GM21576 (cell line): ENCODE measurements around the gene EEFSEC.

Experiments used
- ATAC-seq: cut with Tn5 transposase; IDR thresholded peaks from one replicate; pipeline ENCODE4 v1.9.1; 2021; ENCODE audit warnings: mild to moderate bottlenecking, moderate library complexity; ENCODE audit not compliant: unreplicated experiment

EEFSEC gene

GRCh38 chr3:128407247-128407646, 254.0 kb downstream of the EEFSEC start:
- ATAC-seq, result no peak

DNA sequence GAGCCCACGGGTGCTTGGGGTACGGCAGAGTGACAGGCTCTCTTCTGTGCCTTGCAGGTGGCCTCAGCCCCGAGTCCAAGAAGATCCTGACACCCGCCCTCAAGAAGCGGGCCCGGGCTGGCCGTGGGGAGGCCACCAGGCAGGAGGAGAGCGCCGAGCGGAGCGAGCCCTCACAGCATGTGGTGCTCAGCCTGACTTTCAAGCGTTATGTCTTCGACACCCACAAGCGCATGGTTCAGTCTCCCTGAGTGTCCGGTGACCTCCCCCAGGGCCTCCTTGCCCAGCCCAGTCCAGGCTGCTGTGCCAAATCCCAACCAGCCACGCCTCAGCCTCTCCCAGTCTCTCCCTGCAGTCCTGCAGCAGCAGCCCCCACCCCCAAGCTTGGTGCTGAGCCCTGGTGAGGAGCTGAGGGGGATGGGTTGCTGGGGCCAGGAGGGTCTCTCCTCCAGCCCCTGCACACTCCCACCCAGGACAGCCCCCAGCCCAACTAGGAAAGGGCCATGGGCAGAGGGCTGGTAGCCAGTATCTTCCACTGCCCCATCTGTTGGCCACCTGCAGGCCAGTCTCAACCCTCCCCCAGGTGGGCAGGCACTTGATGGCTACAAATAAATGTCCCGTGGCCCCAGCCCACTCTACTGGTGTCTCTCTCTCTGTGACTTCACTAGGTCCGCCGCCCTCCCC, 254.9 kb downstream of the EEFSEC start:
- no peak for ATAC-seq

- no peak for ATAC-seq
These were observed 255.7 kb downstream of the EEFSEC start for GRCh38 chr3:128408693-128409623.

DNA sequence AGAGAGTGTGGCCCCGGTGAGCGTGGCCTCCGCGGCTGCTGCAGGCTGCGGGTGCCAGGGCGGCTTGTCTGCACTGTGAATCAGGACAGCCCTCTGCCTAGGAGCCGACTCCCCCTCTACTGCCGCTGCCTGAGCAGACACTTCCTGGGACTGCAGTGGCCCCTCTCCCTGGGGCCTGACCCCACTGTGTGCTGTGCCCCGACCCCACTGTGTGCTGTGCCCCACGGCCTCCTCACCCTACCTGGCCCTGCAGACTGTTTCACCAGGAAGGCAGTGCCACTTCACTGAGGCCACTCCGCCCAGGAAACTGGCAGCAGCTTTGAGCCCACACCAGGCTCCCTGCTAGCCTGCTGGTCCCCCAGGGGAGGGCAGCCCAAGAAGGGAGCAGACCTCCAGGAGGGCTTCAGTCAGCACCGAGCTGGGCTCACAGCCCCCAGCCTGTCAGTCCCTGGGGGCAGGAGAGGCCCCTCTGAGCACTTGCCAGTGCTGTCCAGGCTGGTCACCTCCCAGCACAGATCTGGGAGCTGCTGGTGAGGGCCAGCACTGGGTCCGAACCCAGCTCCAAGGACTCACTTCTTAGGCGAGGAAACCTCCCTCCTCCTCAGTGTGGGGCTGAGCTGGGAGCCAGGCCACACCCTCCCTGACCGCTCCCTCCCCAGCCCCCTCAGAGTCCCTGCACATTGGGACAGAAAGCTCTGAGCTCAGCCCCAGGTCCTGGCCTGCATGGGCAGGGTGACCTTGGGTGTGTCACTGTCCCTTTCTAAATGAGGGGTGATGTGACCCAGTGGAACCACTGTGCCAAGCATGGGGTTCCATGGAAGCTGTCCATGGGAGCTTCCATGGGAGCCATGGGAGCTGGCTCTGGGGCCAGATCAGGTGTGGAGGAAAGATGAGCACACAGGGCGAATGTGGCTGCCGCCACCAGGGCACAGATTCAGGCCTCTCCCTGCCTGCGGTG, 256.6 kb downstream of the EEFSEC start:
- ATAC-seq, result no peak

GRCh38 chr3:128410669-128411573, 257.6 kb downstream of the EEFSEC start:
- ATAC-seq, result no peak

- no peak for ATAC-seq
These were observed 258.3 kb downstream of the EEFSEC start for GRCh38 chr3:128411574-128412064.

- ATAC-seq, result no peak
These were observed 259.1 kb downstream of the EEFSEC start for GRCh38 chr3:128412180-128413002.

- no peak for ATAC-seq
These were observed 259.7 kb downstream of the EEFSEC start for GRCh38 chr3:128413003-128413370.

- ATAC-seq, result no peak
These were observed 260.3 kb downstream of the EEFSEC start for GRCh38 chr3:128413413-128414205.

DNA sequence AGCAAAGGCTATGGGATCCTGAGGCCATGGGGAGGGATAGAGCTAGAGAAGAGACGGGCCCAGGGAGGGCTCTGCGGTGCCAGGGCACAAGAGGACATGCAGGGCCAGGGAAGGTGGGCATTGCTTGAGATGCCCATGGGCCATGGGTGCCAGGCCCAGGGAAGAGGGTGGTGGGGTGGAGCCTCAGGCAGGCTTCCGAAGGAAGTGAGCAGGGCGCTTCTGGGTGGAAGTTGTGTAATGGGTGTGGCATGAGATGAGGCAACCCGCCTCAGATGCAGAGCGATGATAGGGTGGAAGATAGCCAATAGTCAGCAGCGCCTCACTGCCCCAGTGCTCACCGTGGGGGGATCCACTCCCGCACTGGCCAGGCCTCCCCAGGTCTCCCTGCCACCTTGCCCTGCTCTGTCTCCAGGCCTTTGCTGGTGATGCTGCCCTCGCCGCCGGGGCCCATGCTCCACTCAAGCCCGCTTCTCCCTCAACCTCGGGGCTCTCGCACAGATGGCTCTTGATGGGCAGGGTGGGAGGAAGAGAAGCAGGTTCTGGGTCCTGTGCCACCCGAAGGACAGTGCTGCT, 262.0 kb downstream of the EEFSEC start:
- no peak for ATAC-seq

- ATAC-seq, result no peak
These were observed 262.7 kb downstream of the EEFSEC start for GRCh38 chr3:128415773-128416577.

DNA sequence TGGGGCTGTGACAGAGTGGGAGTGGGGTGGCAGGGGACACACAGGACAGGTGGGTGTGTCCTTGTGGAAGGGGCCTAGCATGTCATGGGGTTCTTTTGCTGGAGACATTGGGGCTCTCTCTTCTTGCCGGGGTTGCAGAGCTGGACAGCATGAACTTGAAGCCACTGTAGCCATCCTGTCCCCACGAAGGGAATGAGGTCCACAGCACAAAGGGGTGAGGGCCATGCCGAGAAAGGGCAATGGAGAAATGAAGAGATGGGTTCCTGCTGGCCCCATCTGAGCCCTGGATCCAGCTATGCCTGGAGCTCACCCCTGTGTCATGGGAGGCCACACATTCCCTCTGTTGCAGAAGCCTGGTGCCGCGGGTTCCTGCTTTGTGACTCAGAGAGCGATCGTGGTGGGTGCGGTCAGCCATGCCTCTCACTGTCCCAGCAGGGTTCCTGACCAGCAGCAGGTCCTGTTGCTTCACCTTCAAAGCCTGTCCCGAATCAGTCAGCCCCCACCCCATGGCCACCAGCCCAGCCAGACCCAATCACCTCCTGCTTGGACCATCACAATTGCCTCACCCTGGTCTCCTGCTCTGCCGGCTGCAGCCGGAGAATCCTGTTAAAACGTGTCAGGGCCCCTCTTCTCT, 263.4 kb downstream of the EEFSEC start:
- ATAC-seq, result no peak

GRCh38 chr3:128418900-128419299, 265.6 kb downstream of the EEFSEC start:
- no peak for ATAC-seq

GRCh38 chr3:128419311-128419710, 266.0 kb downstream of the EEFSEC start:
- ATAC-seq, result no peak

GRCh38 chr3:128420289-128420688, 267.0 kb downstream of the EEFSEC start:
- no peak for ATAC-seq

GRCh38 chr3:128420720-128421438, 267.6 kb downstream of the EEFSEC start:
- ATAC-seq, result no peak
